ENCODE measurements around the gene PCBP3.

The PCBP3 gene

DNA sequence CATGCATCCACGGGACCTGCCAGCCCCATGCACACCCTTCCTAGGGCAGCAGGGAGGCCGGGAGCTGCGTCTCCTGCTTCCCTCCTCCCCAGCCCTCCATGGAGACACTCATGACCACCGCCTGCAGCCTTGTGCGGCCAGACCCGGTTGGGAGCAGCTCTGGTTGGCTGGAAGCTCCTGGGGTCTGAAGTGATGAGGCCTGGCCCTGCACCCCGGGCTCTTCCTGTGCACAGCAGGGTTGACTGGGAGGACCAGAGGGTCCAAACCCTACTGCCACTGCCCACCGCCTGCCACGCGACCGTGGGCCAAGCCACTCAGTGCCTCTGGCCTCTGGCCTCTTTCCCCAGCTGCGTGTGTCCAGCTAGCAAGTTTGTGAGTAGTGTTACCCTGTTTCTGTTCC, 226.9 kb downstream of the PCBP3 start:
- no peak for TF ChIP-seq MAX (IDR thresholded peaks at IDR 0.05; ENCODE audit: low read depth, low read length)
- TF ChIP-seq, protein P1, sequence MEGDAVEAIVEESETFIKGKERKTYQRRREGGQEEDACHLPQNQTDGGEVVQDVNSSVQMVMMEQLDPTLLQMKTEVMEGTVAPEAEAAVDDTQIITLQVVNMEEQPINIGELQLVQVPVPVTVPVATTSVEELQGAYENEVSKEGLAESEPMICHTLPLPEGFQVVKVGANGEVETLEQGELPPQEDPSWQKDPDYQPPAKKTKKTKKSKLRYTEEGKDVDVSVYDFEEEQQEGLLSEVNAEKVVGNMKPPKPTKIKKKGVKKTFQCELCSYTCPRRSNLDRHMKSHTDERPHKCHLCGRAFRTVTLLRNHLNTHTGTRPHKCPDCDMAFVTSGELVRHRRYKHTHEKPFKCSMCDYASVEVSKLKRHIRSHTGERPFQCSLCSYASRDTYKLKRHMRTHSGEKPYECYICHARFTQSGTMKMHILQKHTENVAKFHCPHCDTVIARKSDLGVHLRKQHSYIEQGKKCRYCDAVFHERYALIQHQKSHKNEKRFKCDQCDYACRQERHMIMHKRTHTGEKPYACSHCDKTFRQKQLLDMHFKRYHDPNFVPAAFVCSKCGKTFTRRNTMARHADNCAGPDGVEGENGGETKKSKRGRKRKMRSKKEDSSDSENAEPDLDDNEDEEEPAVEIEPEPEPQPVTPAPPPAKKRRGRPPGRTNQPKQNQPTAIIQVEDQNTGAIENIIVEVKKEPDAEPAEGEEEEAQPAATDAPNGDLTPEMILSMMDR (IDR thresholded peaks at IDR 0.05; ENCODE audit: low read depth, low read length) = no peak
- TF ChIP-seq POLR2A (IDR thresholded peaks at IDR 0.05; ENCODE audit: extremely low read depth, insufficient read length) = no peak
- TF ChIP-seq MYC (IDR thresholded peaks at IDR 0.05; ENCODE audit: low read depth, low read length) = no peak
- H3K4me3 ChIP-seq (ENCODE audit: low read depth, low read length) = no peak overlapping the region
- no peak for DNase-seq (ENCODE audit: low read depth)

- no peak overlapping the region for H3K4me3 ChIP-seq (ENCODE audit: low read depth, low read length)
- DNase-seq (ENCODE audit: low read depth) = no peak
- TF ChIP-seq MAX (IDR thresholded peaks at IDR 0.05; ENCODE audit: low read depth, low read length) (no peak), MYC (IDR thresholded peaks at IDR 0.05; ENCODE audit: low read depth, low read length) (no peak), POLR2A (IDR thresholded peaks at IDR 0.05; ENCODE audit: extremely low read depth, insufficient read length) (no peak)
- TF ChIP-seq, protein P1 (IDR thresholded peaks at IDR 0.05; ENCODE audit: low read depth, low read length) = no peak
Measured at GRCh38 chr21:45870851-45871615, 227.5 kb downstream of the PCBP3 start.

DNA sequence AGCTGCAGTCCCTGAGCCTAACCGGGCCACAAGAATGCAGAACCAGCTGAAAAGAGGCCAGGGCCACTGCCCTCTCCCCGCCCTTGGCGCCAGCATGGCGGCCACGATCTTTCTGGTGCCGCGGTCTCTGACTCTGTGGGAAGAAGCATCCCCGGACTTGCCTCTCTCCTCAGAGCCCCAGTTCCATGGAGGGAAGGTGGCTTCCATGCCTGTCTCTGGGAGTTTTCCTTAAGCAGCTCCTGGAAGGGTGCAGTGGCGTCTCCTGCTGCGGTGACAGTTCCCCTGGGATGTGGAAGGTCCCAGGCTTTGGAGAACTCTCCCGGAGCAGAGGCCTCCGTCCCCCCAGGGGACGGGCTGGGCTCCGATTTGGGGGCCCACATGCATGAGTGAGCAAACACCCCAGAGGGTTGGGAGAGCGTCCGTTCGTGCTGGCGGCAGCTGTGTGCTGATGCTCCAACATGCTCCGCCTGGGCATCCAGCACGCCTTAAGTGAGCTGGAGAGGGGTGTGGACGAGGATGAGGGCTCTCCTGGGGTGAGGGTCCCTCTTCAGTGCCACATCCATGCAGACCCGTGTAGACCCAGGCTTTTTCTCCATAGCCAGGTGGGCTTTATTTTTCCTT, 228.2 kb downstream of the PCBP3 start:
- H3K4me3 ChIP-seq (ENCODE audit: low read depth, low read length) = no peak overlapping the region
- no peak for TF ChIP-seq POLR2A (IDR thresholded peaks at IDR 0.05; ENCODE audit: extremely low read depth, insufficient read length)
- TF ChIP-seq MYC (IDR thresholded peaks at IDR 0.05; ENCODE audit: low read depth, low read length) = no peak
- TF ChIP-seq, protein P1 (IDR thresholded peaks at IDR 0.05; ENCODE audit: low read depth, low read length) = no peak
- no peak for TF ChIP-seq MAX (IDR thresholded peaks at IDR 0.05; ENCODE audit: low read depth, low read length)
- DNase-seq (ENCODE audit: low read depth) = no peak

DNA sequence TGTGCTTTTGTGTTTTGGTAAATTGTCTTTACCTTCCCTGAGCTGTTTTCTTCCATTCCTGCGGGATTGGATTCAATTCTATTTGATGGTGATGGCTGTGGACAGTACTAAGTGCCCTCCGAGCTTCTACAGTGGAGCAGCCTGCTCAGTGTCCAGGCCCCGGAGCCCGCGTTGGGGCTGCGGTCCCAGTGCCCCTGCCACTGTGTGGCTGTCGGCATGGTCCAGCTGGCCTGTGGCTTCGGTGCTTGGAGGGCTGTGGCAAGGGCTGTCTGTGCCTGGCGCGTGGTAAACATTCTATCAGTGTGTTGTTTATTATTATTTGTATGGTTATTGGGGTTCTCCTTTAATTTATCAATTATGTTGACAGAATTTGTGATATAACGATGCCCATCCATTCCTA, 228.9 kb downstream of the PCBP3 start:
- no peak overlapping the region for H3K4me3 ChIP-seq (ENCODE audit: low read depth, low read length)
- DNase-seq (ENCODE audit: low read depth) = no peak
- no peak for TF ChIP-seq POLR2A (IDR thresholded peaks at IDR 0.05; ENCODE audit: extremely low read depth, insufficient read length)
- TF ChIP-seq, protein P1 (IDR thresholded peaks at IDR 0.05; ENCODE audit: low read depth, low read length) = no peak
- no peak for TF ChIP-seq MYC (IDR thresholded peaks at IDR 0.05; ENCODE audit: low read depth, low read length)
- TF ChIP-seq MAX (IDR thresholded peaks at IDR 0.05; ENCODE audit: low read depth, low read length) = no peak

DNA sequence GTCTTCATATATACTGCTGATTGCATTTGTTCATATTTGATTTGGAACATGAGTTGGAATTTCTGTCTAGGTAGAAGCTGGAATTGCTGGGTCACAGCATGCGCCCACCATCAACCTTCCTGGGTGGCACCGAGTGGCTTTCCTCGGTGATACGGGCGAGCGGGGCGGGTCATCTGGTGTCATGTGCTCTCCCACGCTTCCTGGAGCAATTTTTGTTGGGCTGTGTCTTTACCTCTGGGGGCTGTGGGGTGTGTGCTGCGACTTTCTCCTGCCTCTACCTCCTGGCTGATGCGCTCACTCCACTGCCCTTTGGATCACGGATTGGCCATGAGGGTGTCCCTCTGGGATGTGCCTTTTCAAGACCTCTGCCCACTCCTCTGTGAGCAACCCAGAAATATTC, 229.4 kb downstream of the PCBP3 start:
- no peak for DNase-seq (ENCODE audit: low read depth)
- TF ChIP-seq MYC (IDR thresholded peaks at IDR 0.05; ENCODE audit: low read depth, low read length) = no peak
- TF ChIP-seq POLR2A (IDR thresholded peaks at IDR 0.05; ENCODE audit: extremely low read depth, insufficient read length) = no peak
- TF ChIP-seq MAX (IDR thresholded peaks at IDR 0.05; ENCODE audit: low read depth, low read length) = no peak
- TF ChIP-seq, protein P1 (IDR thresholded peaks at IDR 0.05; ENCODE audit: low read depth, low read length) = no peak
- H3K4me3 ChIP-seq (ENCODE audit: low read depth, low read length) = no peak overlapping the region
